ENCODE measurements around the gene ACP3. TPM values are rescaled to one million over a fixed set of nuclear protein-coding genes. Genes with fewer than 3 reads are reported as not detected.
A peak's percentile ranks its signal among the peaks of the same experiment; 100 is the strongest.

Gene ACP3
- total and polyA plus RNA-seq, 2 of the 4 experiments (the other 2 are of a cell fraction): 0.36 to 0.54 TPM

DNA sequence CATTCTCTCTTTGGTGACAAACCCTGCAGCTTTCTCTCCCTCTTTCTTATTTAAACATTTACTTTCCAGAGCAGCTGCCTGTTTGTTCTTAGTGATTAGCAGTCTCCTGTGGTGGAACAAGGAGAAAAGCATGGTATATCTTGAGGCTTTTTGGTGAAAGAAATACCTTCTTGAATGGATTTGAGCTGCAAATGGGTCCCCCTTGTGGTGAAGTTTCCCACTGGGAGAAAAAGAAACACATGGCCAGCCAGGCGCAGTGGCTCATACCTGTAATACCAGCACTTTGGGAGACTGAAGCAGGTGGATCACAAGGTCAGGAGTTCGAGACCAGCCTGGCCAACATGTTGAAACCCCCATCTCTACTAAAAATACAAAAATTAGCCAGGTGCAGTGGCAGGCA lies 48.3 kb upstream of the ACP3 start:
- Histone ChIP-seq H2AK5ac (ENCODE audit: low read depth, low read length) (no peak overlapping the region), H3K4me3 (ENCODE audit: insufficient read depth, low read depth, low read length) (no peak overlapping the region), H3K14ac (replicated peaks; ENCODE audit: low read depth, low read length) (no peak overlapping the region), H4K8ac (ENCODE audit: low read depth in 2 of 2, low read length in 2 of 2) (no peak overlapping the region), H3K36me3 (ENCODE audit: control insufficient read depth, insufficient read depth, low read length) (no peaks in the 10 kb centered on the region), H2BK20ac (ENCODE audit: low read depth, low read length) (no peak overlapping the region), H2BK15ac (ENCODE audit: low read depth, low read length) (no peak overlapping the region), H2AFZ (replicated peaks; ENCODE audit: low read length, poor library complexity) (no peak overlapping the region), H3K4ac (ENCODE audit: low read depth, low read length) (no peak overlapping the region), H3K23ac (ENCODE audit: low read depth, low read length) (no peak overlapping the region), H3K4me2 (ENCODE audit: low read depth, low read length) (no peak overlapping the region), H3K9ac (ENCODE audit: low read depth, low read length) (no peak overlapping the region), H3K27ac (ENCODE audit: insufficient read depth, low read length) (no peak overlapping the region), H2BK120ac (ENCODE audit: low read depth, low read length) (no peak overlapping the region), H3K18ac (ENCODE audit: low read depth, low read length) (no peak overlapping the region), H4K5ac (ENCODE audit: low read depth, low read length) (no peak overlapping the region), H3K4me1 (ENCODE audit: control insufficient read depth, insufficient read depth, low read length) (no peaks in the 10 kb centered on the region), H3K9me1 (ENCODE audit: insufficient read depth, low read length) (no peaks in the 10 kb centered on the region), H3K27me3 (ENCODE audit: control insufficient read depth, insufficient read depth, low read length) (no peaks in the 10 kb centered on the region; the same call in 1 of the 2 replicates), H4K20me1 (ENCODE audit: insufficient read depth, low read length) (no peaks in the 10 kb centered on the region), H2AK9ac (replicated peaks; ENCODE audit: low read depth, low read length, poor library complexity) (no peak overlapping the region), H3K9me3 (ENCODE audit: control insufficient read depth, insufficient read depth, low read length) (no peaks in the 10 kb centered on the region), H4K91ac (ENCODE audit: insufficient read depth, low read depth, low read length) (no peak overlapping the region), H2BK5ac (ENCODE audit: low read depth, low read length, poor library complexity, severe bottlenecking) (no peak overlapping the region), H3K56ac (ENCODE audit: extremely low read depth, insufficient read depth, low read length) (no peak overlapping the region), H3K79me1 (ENCODE audit: low read depth in 1 of 2, low read length in 2 of 2) (no peaks in the 10 kb centered on the region)
- BruUV-seq (replicated peaks): no TSS peak
- TF ChIP-seq POLR2A (IDR thresholded peaks at IDR 0.05; ENCODE audit: low read depth, low read length) (no peak), MAZ (IDR thresholded peaks at IDR 0.05; ENCODE audit: borderline replicate concordance, low read depth, low read length) (no peak), RAD21 (IDR thresholded peaks at IDR 0.05; ENCODE audit: low read length) (peak; percentile 18; the same call in 1 of the 2 replicates), MXI1 (IDR thresholded peaks at IDR 0.05; ENCODE audit: borderline replicate concordance, low read depth, low read length) (no peak), NFE2L2 (IDR thresholded peaks at IDR 0.05; ENCODE audit: low read depth, low read length) (no peak), FOS (IDR thresholded peaks at IDR 0.05; ENCODE audit: low read depth, low read length) (no peak), RFX5 (IDR thresholded peaks at IDR 0.05; ENCODE audit: low read depth, low read length) (no peak), BHLHE40 (IDR thresholded peaks at IDR 0.05; ENCODE audit: low read depth, low read length) (no peak), MAFK (IDR thresholded peaks at IDR 0.05; ENCODE audit: low read depth, low read length) (no peak), CEBPB (IDR thresholded peaks at IDR 0.05; ENCODE audit: low read depth, low read length) (no peak), SMC3 (IDR thresholded peaks at IDR 0.05; ENCODE audit: low read depth, low read length) (peak; percentile 23; the same call in 1 of the 2 replicates), CHD1 (IDR thresholded peaks at IDR 0.05; ENCODE audit: low read depth, low read length) (no peak), RCOR1 (IDR thresholded peaks at IDR 0.05; ENCODE audit: insufficient replicate concordance, low read length) (no peak)
- TF ChIP-seq, protein P1, sequence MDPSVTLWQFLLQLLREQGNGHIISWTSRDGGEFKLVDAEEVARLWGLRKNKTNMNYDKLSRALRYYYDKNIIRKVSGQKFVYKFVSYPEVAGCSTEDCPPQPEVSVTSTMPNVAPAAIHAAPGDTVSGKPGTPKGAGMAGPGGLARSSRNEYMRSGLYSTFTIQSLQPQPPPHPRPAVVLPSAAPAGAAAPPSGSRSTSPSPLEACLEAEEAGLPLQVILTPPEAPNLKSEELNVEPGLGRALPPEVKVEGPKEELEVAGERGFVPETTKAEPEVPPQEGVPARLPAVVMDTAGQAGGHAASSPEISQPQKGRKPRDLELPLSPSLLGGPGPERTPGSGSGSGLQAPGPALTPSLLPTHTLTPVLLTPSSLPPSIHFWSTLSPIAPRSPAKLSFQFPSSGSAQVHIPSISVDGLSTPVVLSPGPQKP (IDR thresholded peaks at IDR 0.05; ENCODE audit: borderline replicate concordance, low read depth, low read length): no peak
- TF ChIP-seq, protein P2, sequence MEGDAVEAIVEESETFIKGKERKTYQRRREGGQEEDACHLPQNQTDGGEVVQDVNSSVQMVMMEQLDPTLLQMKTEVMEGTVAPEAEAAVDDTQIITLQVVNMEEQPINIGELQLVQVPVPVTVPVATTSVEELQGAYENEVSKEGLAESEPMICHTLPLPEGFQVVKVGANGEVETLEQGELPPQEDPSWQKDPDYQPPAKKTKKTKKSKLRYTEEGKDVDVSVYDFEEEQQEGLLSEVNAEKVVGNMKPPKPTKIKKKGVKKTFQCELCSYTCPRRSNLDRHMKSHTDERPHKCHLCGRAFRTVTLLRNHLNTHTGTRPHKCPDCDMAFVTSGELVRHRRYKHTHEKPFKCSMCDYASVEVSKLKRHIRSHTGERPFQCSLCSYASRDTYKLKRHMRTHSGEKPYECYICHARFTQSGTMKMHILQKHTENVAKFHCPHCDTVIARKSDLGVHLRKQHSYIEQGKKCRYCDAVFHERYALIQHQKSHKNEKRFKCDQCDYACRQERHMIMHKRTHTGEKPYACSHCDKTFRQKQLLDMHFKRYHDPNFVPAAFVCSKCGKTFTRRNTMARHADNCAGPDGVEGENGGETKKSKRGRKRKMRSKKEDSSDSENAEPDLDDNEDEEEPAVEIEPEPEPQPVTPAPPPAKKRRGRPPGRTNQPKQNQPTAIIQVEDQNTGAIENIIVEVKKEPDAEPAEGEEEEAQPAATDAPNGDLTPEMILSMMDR (conservative IDR thresholded peaks at IDR 0.05; ENCODE audit: low read depth, low read length): peak; percentile 44
- TF ChIP-seq, protein P3, sequence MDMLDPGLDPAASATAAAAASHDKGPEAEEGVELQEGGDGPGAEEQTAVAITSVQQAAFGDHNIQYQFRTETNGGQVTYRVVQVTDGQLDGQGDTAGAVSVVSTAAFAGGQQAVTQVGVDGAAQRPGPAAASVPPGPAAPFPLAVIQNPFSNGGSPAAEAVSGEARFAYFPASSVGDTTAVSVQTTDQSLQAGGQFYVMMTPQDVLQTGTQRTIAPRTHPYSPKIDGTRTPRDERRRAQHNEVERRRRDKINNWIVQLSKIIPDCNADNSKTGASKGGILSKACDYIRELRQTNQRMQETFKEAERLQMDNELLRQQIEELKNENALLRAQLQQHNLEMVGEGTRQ (IDR thresholded peaks at IDR 0.05; ENCODE audit: low read depth, low read length): no peak
- POLR2A ChIA-PET (ENCODE audit: unreplicated experiment): no interaction called here
- WGBS, 2 experiments (ENCODE audit: extremely low coverage in 2 of 2, insufficient read length in 1 of 2): 60% methylated on average over 1 of the region's 2 CpGs; no CpG with 5 or more reads in 1 of the 2 experiments
- intact Hi-C loops (cut with micrococcal nuclease): no loop called here
- ATAC-seq (ENCODE audit: low read depth) (no peak; the same call in 1 of the 2 replicates), DNase-seq (peak; percentile 35)
- CTCF ChIA-PET: interaction anchor here (1.0 to 1.9 kb wide), 6 partner anchors 9 to 49 kb away, joined by 3 to 7 read pairs (median 4); no protein-coding TSS in a partner anchor
- dilution Hi-C loops (cut with HindIII; ENCODE audit: low sequenced_read_pairs, unreplicated experiment): no loop called here
- in situ Hi-C loops (cut with MboI; ENCODE audit: low sequenced_read_pairs): loop anchor here (25.0 kb wide), 1 partner anchor 368 kb away; no protein-coding TSS in a partner anchor
